Mammary epithelial cell (primary cell): Measurements from ENCODE around the gene FIGNL2.

Source experiments
- EZH2 ChIP-seq: IDR thresholded peaks from 2 replicates; pipeline ENCODE4 v1.6.1; 2012; ENCODE audit warnings: low read length, inconsistent platforms, borderline replicate concordance
- TF ChIP-seq, protein P1 (sequence below), 2 donors: IDR thresholded peaks in 1 of 2; conservative IDR thresholded peaks in 1 of 2; 2 replicates each; pipeline ENCODE4 v1.5.1; 2011 to 2012; ENCODE audit warnings: inconsistent platforms in 2 of 2, low read length in 2 of 2, mild to moderate bottlenecking in 2 of 2, control low read depth in 1 of 2, low read depth in 1 of 2; ENCODE audit not compliant: insufficient read depth in 1 of 2; ENCODE audit errors: extremely low read depth in 1 of 2

DNA sequence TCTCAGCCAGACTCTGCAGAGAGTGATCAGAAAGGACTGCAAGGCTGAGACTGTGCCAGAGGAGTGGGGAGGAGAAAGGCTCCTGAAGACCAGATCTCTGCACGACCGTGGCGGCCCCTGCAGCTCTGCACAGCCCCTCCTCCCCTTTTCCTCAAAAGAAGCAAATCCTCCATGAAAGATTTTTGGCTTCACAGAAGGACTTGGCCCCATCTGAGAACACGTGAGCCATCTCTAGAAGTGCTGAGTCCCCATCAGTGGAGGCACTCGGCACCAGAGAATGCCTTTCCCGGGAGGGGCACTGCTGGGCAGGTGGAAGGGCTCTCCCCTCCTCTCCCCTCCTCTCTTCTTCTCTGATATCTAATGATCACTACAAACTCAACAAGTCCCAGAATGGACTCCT is 6.8 kb downstream of the FIGNL2 start:
- TF ChIP-seq, protein P1, sequence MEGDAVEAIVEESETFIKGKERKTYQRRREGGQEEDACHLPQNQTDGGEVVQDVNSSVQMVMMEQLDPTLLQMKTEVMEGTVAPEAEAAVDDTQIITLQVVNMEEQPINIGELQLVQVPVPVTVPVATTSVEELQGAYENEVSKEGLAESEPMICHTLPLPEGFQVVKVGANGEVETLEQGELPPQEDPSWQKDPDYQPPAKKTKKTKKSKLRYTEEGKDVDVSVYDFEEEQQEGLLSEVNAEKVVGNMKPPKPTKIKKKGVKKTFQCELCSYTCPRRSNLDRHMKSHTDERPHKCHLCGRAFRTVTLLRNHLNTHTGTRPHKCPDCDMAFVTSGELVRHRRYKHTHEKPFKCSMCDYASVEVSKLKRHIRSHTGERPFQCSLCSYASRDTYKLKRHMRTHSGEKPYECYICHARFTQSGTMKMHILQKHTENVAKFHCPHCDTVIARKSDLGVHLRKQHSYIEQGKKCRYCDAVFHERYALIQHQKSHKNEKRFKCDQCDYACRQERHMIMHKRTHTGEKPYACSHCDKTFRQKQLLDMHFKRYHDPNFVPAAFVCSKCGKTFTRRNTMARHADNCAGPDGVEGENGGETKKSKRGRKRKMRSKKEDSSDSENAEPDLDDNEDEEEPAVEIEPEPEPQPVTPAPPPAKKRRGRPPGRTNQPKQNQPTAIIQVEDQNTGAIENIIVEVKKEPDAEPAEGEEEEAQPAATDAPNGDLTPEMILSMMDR (conservative IDR thresholded peaks at IDR 0.05 in 1 of 2, IDR thresholded peaks at IDR 0.05 in 1 of 2; ENCODE audit: extremely low read depth in 1 of 2, insufficient read depth in 1 of 2, low read depth in 1 of 2, low read length in 2 of 2): no peak
- no peak for TF ChIP-seq EZH2
